Measurements from ENCODE around the gene PPIF. TPM values are rescaled to one million over a fixed set of nuclear protein-coding genes. Genes with fewer than 3 reads are reported as not detected.

PPIF gene
- total RNA-seq, 1 experiment from 2014 or later: 58.3 TPM

GRCh38 chr10:79401015-79401921 is 54.0 kb downstream of the PPIF start:
- no peak for DNase-seq (ENCODE audit: low spot score)

- no peak for DNase-seq (ENCODE audit: low spot score)
These were observed 55.3 kb downstream of the PPIF start for GRCh38 chr10:79402625-79402946.

GRCh38 chr10:79402951-79403350 is 55.7 kb downstream of the PPIF start:
- no peak for DNase-seq (ENCODE audit: low spot score)

DNA sequence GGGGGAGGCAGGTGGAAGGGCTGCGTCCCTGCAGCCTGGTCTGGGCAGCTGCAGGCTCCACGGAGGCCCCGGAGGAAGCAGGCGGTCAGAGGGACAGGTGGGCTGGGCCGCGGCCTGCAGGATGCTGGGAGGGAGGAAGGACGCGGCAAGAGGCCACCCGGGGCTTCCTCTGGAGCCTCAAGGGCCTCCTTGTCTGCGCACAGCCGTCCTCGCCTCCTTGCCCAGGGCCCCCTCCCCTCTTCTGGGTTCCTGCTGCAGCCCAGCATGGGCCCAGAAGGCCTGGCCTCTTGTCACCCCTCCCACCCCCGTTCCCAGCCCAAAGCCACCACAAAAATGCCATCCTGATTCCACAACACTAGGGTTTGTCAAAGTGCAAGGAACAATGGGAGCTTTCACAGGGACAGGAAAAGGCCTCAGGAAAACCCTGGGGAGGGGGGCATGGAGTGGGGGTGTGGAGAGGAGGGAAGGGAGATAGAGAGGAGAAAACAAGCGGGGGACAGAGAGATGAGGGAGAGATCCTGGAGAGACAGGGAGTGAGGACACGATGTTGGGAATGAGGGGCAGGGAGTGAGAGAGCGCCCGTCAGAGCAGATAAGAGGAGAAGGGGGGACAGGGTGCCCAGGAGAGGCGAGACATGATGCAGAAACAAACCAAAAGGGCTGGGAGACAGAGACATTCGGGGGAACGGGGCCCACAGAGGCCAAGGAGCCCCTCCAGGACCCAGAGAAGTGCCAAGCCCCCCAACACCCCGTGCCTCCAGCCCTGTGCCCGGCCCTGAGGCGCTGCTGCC is 56.4 kb downstream of the PPIF start:
- DNase-seq (ENCODE audit: low spot score): no peak

GRCh38 chr10:79404231-79404609 is 57.0 kb downstream of the PPIF start:
- no peak for DNase-seq (ENCODE audit: low spot score)

GRCh38 chr10:79404690-79405131 is 57.4 kb downstream of the PPIF start:
- DNase-seq (ENCODE audit: low spot score): no peak

Other genes with a start within 250 kb of the PPIF start
- gene ZCCHC24, start 98.2 kb downstream of the PPIF start, total RNA-seq (2014; rRNA removed; shearing (Covaris generic)): 0.10 TPM in 1 of 2 replicates, not detected in the other
- 0.53 and 0.81 TPM in 2 replicates for gene EIF5AL1, start 165.1 kb downstream of the PPIF start, total RNA-seq (2014; rRNA removed; shearing (Covaris generic))
- 1.6 and 1.7 TPM in 2 replicates for gene SFTPA2, start 212.9 kb downstream of the PPIF start, total RNA-seq (2014; rRNA removed; shearing (Covaris generic))

Measured in HT-29 (cell line).